Activated CD8-positive, alpha-beta T cell treated with anti-CD3 and anti-CD28 coated beads, Interleukin-2, amount 10 ng/mL, durations not matched to agents 7 days and 5 days (primary cell): Measurements from ENCODE around the gene COMTD1. TPM values are rescaled to one million over a fixed set of nuclear protein-coding genes. Genes with fewer than 3 reads are reported as not detected.
"Not testable (repeated sequence)": the region's sequence is repeated elsewhere in the genome, so short reads cannot be mapped to it uniquely, and the experiment has no call there.

Experiments
- ATAC-seq: fragments of 150-1000 bp; cut with Tn5 transposase; one replicate; pipeline ENCODE4 v1.10.0; 2021; ENCODE audit warnings: moderate library complexity
- CTCF ChIA-PET: fragments of 350-600 bp; sonication (Branson Sonifier 250); formaldehyde crosslinking; loops from one replicate; lab custom pipeline; 2021; ENCODE audit warnings: antibody characterized with exemption; lab: Charles Lee
- POLR2A ChIA-PET: fragments of 350-600 bp; sonication (Branson Sonifier 250); formaldehyde crosslinking; loops from one replicate; lab custom pipeline; 2021; ENCODE audit warnings: antibody characterized with exemption; lab: Charles Lee
- DNase-seq: peaks from one replicate; pipeline ENCODE4 v3.0.0-alpha.2; 2020
- H3K27ac Mint-ChIP-seq: one replicate; pipeline ENCODE4 v1.8.0; 2021; ENCODE audit warnings: mild to moderate bottlenecking, mixed read lengths
- H3K27me3 Mint-ChIP-seq: one replicate; pipeline ENCODE4 v1.8.0; 2021; ENCODE audit warnings: low read depth, mixed read lengths
- H3K36me3 Mint-ChIP-seq: one replicate; pipeline ENCODE4 v1.8.0; 2021; ENCODE audit warnings: low read depth, mixed read lengths
- H3K4me1 Mint-ChIP-seq: one replicate; pipeline ENCODE4 v1.8.0; 2021; ENCODE audit warnings: low read depth, mixed read lengths
- H3K4me3 Mint-ChIP-seq: one replicate; pipeline ENCODE4 v1.8.0; 2021; ENCODE audit warnings: mild to moderate bottlenecking, mixed read lengths
- H3K9me3 Mint-ChIP-seq: one replicate; pipeline ENCODE4 v1.8.0; 2022; ENCODE audit warnings: mixed read lengths; ENCODE audit not compliant: insufficient read depth
- total RNA-seq, 2 experiments: library from RNA; stranded (reverse); gene quantifications; one replicate each; pipeline ENCODE4 v1.2.3, GENCODE V29; 2021

COMTD1 gene
- total RNA-seq, 2 experiments from 2014 or later, result 58.6 to 62.5 TPM

- CTCF ChIA-PET, result interaction anchor here (1.1 to 12.8 kb wide), 11 partner anchors 10 to 988 kb away, joined by 3 to 279 read pairs (median 6); partner anchors contain the start of genes SAMD8 and VDAC2
- Mint-ChIP-seq H3K9me3 (no peaks in the 10 kb centered on the region), H3K27ac (peak overlapping the region; percentile 89), H3K4me3 (no peak overlapping the region), H3K36me3 (peaks cover 51% of the 10 kb centered on the region), H3K4me1 (peaks cover 46% of the 10 kb centered on the region), H3K27me3 (no peaks in the 10 kb centered on the region)
- DNase-seq, result no peak
- no peak for ATAC-seq
- POLR2A ChIA-PET, result interaction anchor here (0.5 to 5.8 kb wide), 3 partner anchors 21 to 120 kb away, joined by 3 to 61 read pairs (median 7); partner anchors contain the start of genes SAMD8 and VDAC2
Measured at GRCh38 chr10:75231672-75232581, 3.8 kb downstream of the COMTD1 start.

GRCh38 chr10:75230600-75231038 lies 5.1 kb downstream of the COMTD1 start:
- peaks cover 47% of the 10 kb centered on the region for H3K4me1 Mint-ChIP-seq
- H3K36me3 Mint-ChIP-seq, result peaks cover 56% of the 10 kb centered on the region
- peak; percentile 33 for ATAC-seq
- ChIA-PET CTCF (interaction anchor here (0.8 to 12.8 kb wide), 23 partner anchors 8 to 1056 kb away, joined by 3 to 279 read pairs (median 5); partner anchors contain the start of genes SAMD8 and VDAC2), POLR2A (interaction anchor here (1.6 to 5.8 kb wide), 2 partner anchors 19 to 43 kb away, joined by 7 to 61 read pairs; partner anchors contain the start of gene VDAC2)
- H3K9me3 Mint-ChIP-seq, result no peaks in the 10 kb centered on the region
- H3K27me3 Mint-ChIP-seq, result no peaks in the 10 kb centered on the region
- DNase-seq, result peak; percentile 97
- H3K27ac Mint-ChIP-seq, result peak overlapping the region; percentile 89
- peak overlapping the region; percentile 15 for H3K4me3 Mint-ChIP-seq

DNA sequence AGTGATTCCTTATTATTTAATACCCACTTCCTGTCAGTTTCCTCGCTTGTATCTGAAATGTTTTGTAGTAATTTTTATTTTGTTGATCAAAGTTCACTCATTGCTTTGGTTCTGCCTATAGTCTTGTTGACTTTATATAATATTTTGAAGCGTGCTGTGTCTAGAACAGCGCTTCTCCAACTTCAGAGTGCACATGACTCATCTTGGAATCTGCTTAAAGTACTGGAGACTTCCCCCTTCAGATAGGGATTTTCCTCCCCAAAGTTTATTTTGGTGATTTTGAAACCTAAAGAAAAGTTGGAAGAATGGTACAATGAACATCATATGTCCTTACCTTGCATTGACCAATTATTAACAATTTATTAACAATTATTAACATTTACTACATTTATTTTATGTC lies 5.8 kb downstream of the COMTD1 start:
- DNase-seq (no peak), ATAC-seq (no peak)
- Mint-ChIP-seq H3K9me3 (no peaks in the 10 kb centered on the region), H3K36me3 (peaks cover 62% of the 10 kb centered on the region), H3K4me3 (no peak overlapping the region), H3K4me1 (peaks cover 54% of the 10 kb centered on the region), H3K27ac (no peak overlapping the region), H3K27me3 (no peaks in the 10 kb centered on the region)
- ChIA-PET POLR2A (interaction anchor here (1.6 to 5.8 kb wide), 2 partner anchors 19 to 42 kb away, joined by 7 to 61 read pairs; partner anchors contain the start of gene VDAC2), CTCF (interaction anchor here (1.0 to 12.8 kb wide), 19 partner anchors 8 to 1040 kb away, joined by 3 to 279 read pairs (median 6); partner anchors contain the start of genes SAMD8 and VDAC2)

- H3K4me3 Mint-ChIP-seq, result no peak overlapping the region
- H3K4me1 Mint-ChIP-seq, result peaks cover 64% of the 10 kb centered on the region
- no peaks in the 10 kb centered on the region for H3K27me3 Mint-ChIP-seq
- ATAC-seq, result no peak
- POLR2A ChIA-PET, result interaction anchor here (1.1 kb wide), 1 partner anchor 14 kb away, joined by 3 read pairs; no protein-coding TSS in a partner anchor
- DNase-seq, result no peak
- H3K27ac Mint-ChIP-seq, result peak overlapping the region; percentile 69
- CTCF ChIA-PET, result interaction anchor here (1.9 to 12.8 kb wide), 4 partner anchors 13 to 44 kb away, joined by 6 to 279 read pairs (median 24); partner anchors contain the start of gene VDAC2
- H3K36me3 Mint-ChIP-seq, result peaks cover 72% of the 10 kb centered on the region
- no peaks in the 10 kb centered on the region for H3K9me3 Mint-ChIP-seq
Measured at GRCh38 chr10:75228834-75229233, 6.9 kb downstream of the COMTD1 start.

- Mint-ChIP-seq H3K9me3 (no peaks in the 10 kb centered on the region), H3K36me3 (peaks cover 72% of the 10 kb centered on the region), H3K27me3 (no peaks in the 10 kb centered on the region), H3K4me1 (peaks cover 62% of the 10 kb centered on the region), H3K27ac (peak overlapping the region; percentile 69), H3K4me3 (no peak overlapping the region)
- DNase-seq (no peak), ATAC-seq (no peak)
- ChIA-PET POLR2A (interaction anchor here (1.0 to 1.1 kb wide), 2 partner anchors 13 to 18 kb away, joined by 3 to 6 read pairs; partner anchors contain the start of gene VDAC2), CTCF (interaction anchor here (2.4 to 12.8 kb wide), 3 partner anchors 12 to 44 kb away, joined by 7 to 279 read pairs (median 41); partner anchors contain the start of gene VDAC2)
Measured at GRCh38 chr10:75228278-75228677, 7.5 kb downstream of the COMTD1 start.

DNA sequence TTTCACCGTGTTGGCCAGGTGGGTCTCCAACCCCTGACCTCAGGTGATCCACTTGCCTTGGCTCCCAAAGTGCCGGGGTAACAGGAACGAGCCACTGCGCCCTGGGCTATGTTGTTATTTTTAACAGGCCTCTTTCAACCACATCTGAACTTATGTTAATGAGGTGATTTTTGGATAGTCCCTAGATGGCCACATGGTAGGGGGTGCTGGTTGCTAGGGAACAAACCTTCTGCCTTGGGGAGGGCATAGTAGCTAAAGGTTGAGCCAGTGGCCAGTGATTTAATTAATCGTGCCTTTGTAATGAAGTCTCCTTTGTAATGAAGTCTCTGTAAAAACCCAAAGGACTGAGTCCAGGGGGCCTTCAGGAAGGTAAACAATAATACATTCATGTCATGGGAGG lies 9.1 kb downstream of the COMTD1 start:
- Mint-ChIP-seq H3K27ac (no peak overlapping the region), H3K36me3 (peaks cover 68% of the 10 kb centered on the region), H3K4me3 (no peak overlapping the region), H3K27me3 (no peaks in the 10 kb centered on the region), H3K9me3 (no peaks in the 10 kb centered on the region), H3K4me1 (peaks cover 58% of the 10 kb centered on the region)
- ChIA-PET CTCF (interaction anchor here (2.4 to 12.8 kb wide), 3 partner anchors 10 to 42 kb away, joined by 7 to 279 read pairs (median 41); partner anchors contain the start of gene VDAC2), POLR2A (no interaction called here)
- no peak for ATAC-seq
- DNase-seq, result no peak

DNA sequence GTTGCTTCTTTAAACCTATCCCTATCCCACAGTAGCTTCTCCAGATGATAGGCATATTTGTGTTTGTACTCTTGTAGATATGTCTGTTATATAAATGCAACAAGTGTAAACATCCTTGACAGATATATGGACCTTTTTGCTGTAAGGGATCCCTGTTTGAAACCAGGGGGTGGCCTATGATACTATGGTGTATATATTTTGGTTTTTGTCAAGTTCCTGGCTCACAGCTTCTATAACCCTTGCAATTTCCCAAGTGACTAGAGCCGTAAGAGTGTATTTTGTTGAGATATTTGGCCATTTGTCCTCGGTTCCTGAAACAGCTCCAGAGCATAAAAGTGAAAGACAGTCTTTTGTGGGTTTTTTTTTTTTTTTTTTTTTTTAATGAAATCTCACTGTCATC lies 9.7 kb downstream of the COMTD1 start:
- Mint-ChIP-seq H3K4me3 (no peak overlapping the region), H3K36me3 (peaks cover 68% of the 10 kb centered on the region), H3K27me3 (no peaks in the 10 kb centered on the region), H3K9me3 (no peaks in the 10 kb centered on the region), H3K4me1 (peaks cover 56% of the 10 kb centered on the region), H3K27ac (peak overlapping the region; percentile 15)
- CTCF ChIA-PET, result interaction anchor here (2.2 to 12.8 kb wide), 3 partner anchors 15 to 41 kb away, joined by 12 to 279 read pairs (median 41); partner anchors contain the start of gene VDAC2
- POLR2A ChIA-PET, result interaction anchor here (1.1 kb wide), 1 partner anchor 15 kb away, joined by 4 read pairs; no protein-coding TSS in a partner anchor
- ATAC-seq (no peak), DNase-seq (no peak)

GRCh38 chr10:75223507-75223906 lies 12.2 kb downstream of the COMTD1 start:
- no peaks in the 10 kb centered on the region for H3K9me3 Mint-ChIP-seq
- peaks cover 62% of the 10 kb centered on the region for H3K36me3 Mint-ChIP-seq
- ChIA-PET POLR2A (interaction anchor here (1.3 to 3.4 kb wide), 2 partner anchors 11 to 13 kb away, joined by 3 to 13 read pairs; partner anchors contain the start of gene VDAC2), CTCF (interaction anchor here (1.0 to 7.3 kb wide), 5 partner anchors 8 to 16 kb away, joined by 3 to 41 read pairs (median 6); partner anchors contain the start of genes COMTD1 and VDAC2)
- H3K4me3 Mint-ChIP-seq, result no peak overlapping the region
- no peak overlapping the region for H3K27ac Mint-ChIP-seq
- H3K27me3 Mint-ChIP-seq, result no peaks in the 10 kb centered on the region
- DNase-seq (no peak), ATAC-seq (no peak)
- peaks cover 43% of the 10 kb centered on the region for H3K4me1 Mint-ChIP-seq

GRCh38 chr10:75221492-75221891 lies 14.3 kb downstream of the COMTD1 start:
- not testable (repeated sequence) for DNase-seq, ATAC-seq, H3K9me3 Mint-ChIP-seq, H3K4me3 Mint-ChIP-seq, H3K27me3 Mint-ChIP-seq, H3K27ac Mint-ChIP-seq
- H3K36me3 Mint-ChIP-seq, result peaks cover 71% of the 10 kb centered on the region
- POLR2A ChIA-PET, result interaction anchor here (3.4 kb wide), 1 partner anchor 11 kb away, joined by 13 read pairs; the partner anchor contains the start of gene VDAC2
- CTCF ChIA-PET, result interaction anchor here (0.9 to 2.2 kb wide), 5 partner anchors 10 to 34 kb away, joined by 3 to 9 read pairs (median 3); partner anchors contain the start of genes COMTD1 and VDAC2
- peaks cover 38% of the 10 kb centered on the region for H3K4me1 Mint-ChIP-seq

GRCh38 chr10:75220274-75220673 lies 15.5 kb downstream of the COMTD1 start:
- DNase-seq (no peak), ATAC-seq (no peak)
- H3K9me3 Mint-ChIP-seq, result no peaks in the 10 kb centered on the region
- POLR2A ChIA-PET, result no interaction called here
- peaks cover 72% of the 10 kb centered on the region for H3K36me3 Mint-ChIP-seq
- H3K4me3 Mint-ChIP-seq, result no peak overlapping the region
- H3K27me3 Mint-ChIP-seq, result no peaks in the 10 kb centered on the region
- no peak overlapping the region for H3K27ac Mint-ChIP-seq
- H3K4me1 Mint-ChIP-seq, result peaks cover 34% of the 10 kb centered on the region
- CTCF ChIA-PET, result interaction anchor here (1.0 to 2.1 kb wide), 2 partner anchors 9 to 11 kb away, joined by 3 to 4 read pairs; partner anchors contain the start of gene VDAC2

DNA sequence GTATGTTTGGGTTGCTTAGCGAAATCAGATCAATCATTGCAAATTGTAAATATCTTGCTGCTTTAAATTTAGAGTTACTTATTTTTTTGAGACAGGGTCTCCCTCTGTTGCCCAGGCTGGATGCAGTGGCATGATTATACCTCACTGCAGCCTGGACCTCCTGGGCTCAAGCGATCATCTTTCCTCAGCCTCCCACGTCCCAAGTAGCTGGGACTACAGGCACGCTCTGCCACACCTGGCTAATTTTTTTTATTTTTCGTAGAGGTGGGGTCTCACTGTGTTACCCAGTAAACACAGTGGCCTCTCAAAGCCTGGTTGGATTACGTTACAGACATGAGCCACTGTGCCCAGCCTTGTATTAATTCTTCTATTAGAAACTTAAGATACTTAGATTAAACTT lies 23.4 kb downstream of the COMTD1 start:
- ATAC-seq, result no peak
- no peak for DNase-seq
- POLR2A ChIA-PET, result interaction anchor here (0.8 to 4.9 kb wide), 4 partner anchors 12 to 46 kb away, joined by 3 to 61 read pairs (median 5); no protein-coding TSS in a partner anchor
- peaks cover 38% of the 10 kb centered on the region for H3K4me1 Mint-ChIP-seq
- CTCF ChIA-PET, result interaction anchor here (0.6 to 7.1 kb wide), 8 partner anchors 14 to 1304 kb away, joined by 3 to 58 read pairs (median 18); partner anchors contain the start of gene COMTD1
- H3K27ac Mint-ChIP-seq, result no peak overlapping the region
- H3K4me3 Mint-ChIP-seq, result peak overlapping the region; percentile 98
- H3K36me3 Mint-ChIP-seq, result peaks cover 44% of the 10 kb centered on the region
- H3K27me3 Mint-ChIP-seq, result no peaks in the 10 kb centered on the region
- no peaks in the 10 kb centered on the region for H3K9me3 Mint-ChIP-seq
